HCT116 (cell line): ENCODE results near the gene SHISA4. TPM values are rescaled to one million over a fixed set of nuclear protein-coding genes. Genes with fewer than 3 reads are reported as not detected.

ENCODE experiments used
- ATAC-seq: fragments of 200-7000 bp; cut with Tn5 transposase; 2 replicates; pipeline ENCODE4 v1.9.1; 2020; ENCODE audit warnings: mild to moderate bottlenecking, moderate library complexity
- BruUV-seq: library from RNA; stranded (reverse); fragments of 400-500 nt; replicated peaks from 2 replicates; lab custom pipeline; 2021; lab: Mats Ljungman, UMichigan
- CTCF ChIA-PET: fragments of 300-600 bp; sonication (Branson Sonifier 250); formaldehyde crosslinking; loops from one replicate; lab custom pipeline; 2021; ENCODE audit warnings: antibody characterized with exemption; lab: Charles Lee
- POLR2A ChIA-PET: fragments of 300-600, 350-600 bp; sonication (Branson Sonifier 250); formaldehyde crosslinking; loops from one replicate; lab custom pipeline; 2021; ENCODE audit warnings: antibody characterized with exemption; lab: Charles Lee
- RAD21 ChIA-PET, 2 experiments: fragments of 300-600 bp; sonication (Branson Sonifier 250); formaldehyde crosslinking; loops; one replicate each; lab custom pipeline; 2023; ENCODE audit warnings: low total read pairs in 2 of 2; ENCODE audit not compliant: uncharacterized antibody in 2 of 2, unreplicated experiment in 2 of 2, low non-redundant PET in 1 of 2; lab: Charles Lee
- DNase-seq: peaks from one replicate; pipeline ENCODE4 v3.0.0-alpha.2; 2010; ENCODE audit warnings: low read depth, low spot score
- H2AFZ ChIP-seq: fragments of 200-600 bp; shearing (Covaris generic), sonication (generic); 2 replicates; pipeline ENCODE4 v1.6.1; 2017; ENCODE audit warnings: low read depth, mixed run types, mixed read lengths, antibody characterized with exemption, low read length; ENCODE audit not compliant: poor library complexity, severe bottlenecking
- H3K27ac ChIP-seq: 2 replicates; pipeline ENCODE4 v1.5.1; 2012; ENCODE audit warnings: low read depth, low read length
- H3K27me3 ChIP-seq: fragments of 200-600 bp; sonication (generic); 2 replicates; pipeline ENCODE4 v1.6.1; 2016; ENCODE audit warnings: mixed run types, low read length, mixed read lengths; ENCODE audit not compliant: insufficient read depth
- H3K36me3 ChIP-seq, 2 experiments: fragments of 200-500 bp in 1 of 2; fragments of 200-600 bp in 1 of 2; sonication (Bioruptor generic) in 1 of 2; sonication (generic) in 1 of 2; 2 replicates each; pipeline versions ENCODE4 v1.5.1 to v1.6.1; 2014 to 2016; ENCODE audit warnings: low read length in 2 of 2, inconsistent platforms in 1 of 2, mixed read lengths in 1 of 2, mixed run types in 1 of 2; ENCODE audit not compliant: insufficient read depth in 2 of 2, control insufficient read depth in 1 of 2
- H3K4me1 ChIP-seq, 2 experiments: fragments of 200-600 bp in 1 of 2; sonication (generic) in 1 of 2; 2 replicates each; pipeline versions ENCODE4 v1.5.1 to v1.6.1; 2012 to 2017; ENCODE audit warnings: low read length in 2 of 2, inconsistent platforms in 1 of 2, mild to moderate bottlenecking in 1 of 2, mixed read lengths in 1 of 2, mixed run types in 1 of 2, moderate library complexity in 1 of 2; ENCODE audit not compliant: insufficient read depth in 2 of 2, control insufficient read depth in 1 of 2
- H3K4me2 ChIP-seq: fragments of 200-600 bp; sonication (generic); 2 replicates; pipeline ENCODE4 v1.6.1; 2017; ENCODE audit warnings: mixed run types, low read length, mixed read lengths
- H3K4me3 ChIP-seq, 2 experiments: fragments of 200-600 bp in 1 of 2; sonication (generic) in 1 of 2; replicated peaks in 1 of 2; 2 replicates each; pipeline ENCODE4 v1.5.1; 2011 to 2016; ENCODE audit warnings: low read length in 2 of 2, control low read depth in 1 of 2, low read depth in 1 of 2, mild to moderate bottlenecking in 1 of 2, mixed read lengths in 1 of 2, mixed run types in 1 of 2
- H3K79me2 ChIP-seq: fragments of 200-600 bp; sonication (generic); 2 replicates; pipeline ENCODE4 v1.6.1; 2017; ENCODE audit warnings: mild to moderate bottlenecking, mixed run types, low read length, moderate library complexity, mixed read lengths; ENCODE audit not compliant: insufficient read depth
- H3K9ac ChIP-seq: fragments of 200-600 bp; sonication (generic); 2 replicates; pipeline ENCODE4 v1.6.1; 2016; ENCODE audit warnings: low read length, mixed read lengths
- H3K9me2 ChIP-seq: fragments of 200-600 bp; sonication (generic), shearing (Covaris generic); 2 replicates; pipeline ENCODE4 v1.6.1; 2017; ENCODE audit warnings: mixed run types, mild to moderate bottlenecking, moderate library complexity; ENCODE audit not compliant: insufficient read depth
- H3K9me3 ChIP-seq, 2 experiments: fragments of 200-500 bp in 1 of 2; fragments of 200-600 bp in 1 of 2; sonication (Bioruptor generic) in 1 of 2; sonication (generic) in 1 of 2; 2 replicates each; pipeline ENCODE4 v1.6.1; 2014 to 2017; ENCODE audit warnings: low read length in 2 of 2, mixed read lengths in 2 of 2, inconsistent platforms in 1 of 2, low read depth in 1 of 2, mild to moderate bottlenecking in 1 of 2, mixed run types in 1 of 2, moderate library complexity in 1 of 2; ENCODE audit not compliant: control insufficient read depth in 1 of 2, insufficient read depth in 1 of 2
- H4K20me1 ChIP-seq: fragments of 200-600 bp; sonication (generic), shearing (Covaris generic); 2 replicates; pipeline ENCODE4 v1.6.1; 2017; ENCODE audit warnings: mixed run types, mild to moderate bottlenecking, moderate library complexity; ENCODE audit not compliant: insufficient read depth
- CEBPB ChIP-seq: IDR thresholded peaks from 2 replicates; pipeline ENCODE4 v1.6.1; 2012; ENCODE audit warnings: low read depth
- ELF1 ChIP-seq: IDR thresholded peaks from 2 replicates; pipeline ENCODE4 v1.6.1; 2012; ENCODE audit warnings: low read depth, borderline replicate concordance
- EZH2phosphoT487 ChIP-seq: fragments of 200-600 bp; IDR thresholded peaks from 2 replicates; pipeline ENCODE4 v1.6.1; 2018; ENCODE audit warnings: antibody characterized with exemption, borderline replicate concordance
- FOSL1 ChIP-seq: IDR thresholded peaks from 2 replicates; pipeline ENCODE4 v1.6.1; 2012; ENCODE audit warnings: low read depth
- JUND ChIP-seq: IDR thresholded peaks from 2 replicates; pipeline ENCODE4 v1.6.1; 2012
- POLR2A ChIP-seq: IDR thresholded peaks from 2 replicates; pipeline ENCODE4 v1.7.0; 2011; ENCODE audit warnings: borderline replicate concordance; ENCODE audit not compliant: insufficient read depth, insufficient read length; ENCODE audit errors: extremely low read depth
- POLR2AphosphoS5 ChIP-seq: IDR thresholded peaks from 2 replicates; pipeline ENCODE4 v1.6.1; 2011; ENCODE audit warnings: mild to moderate bottlenecking, low read depth, low read length, moderate library complexity
- RAD21 ChIP-seq: IDR thresholded peaks from 2 replicates; pipeline ENCODE4 v1.6.1; 2012; ENCODE audit warnings: low read depth, mild to moderate bottlenecking
- REST ChIP-seq: IDR thresholded peaks from 2 replicates; pipeline ENCODE4 v1.6.1; 2012; ENCODE audit warnings: low read depth
- SIN3A ChIP-seq: IDR thresholded peaks from 2 replicates; pipeline ENCODE4 v1.6.1; 2012; ENCODE audit warnings: low read depth
- SRF ChIP-seq: IDR thresholded peaks from 2 replicates; pipeline ENCODE4 v1.6.1; 2012; ENCODE audit warnings: low read depth
- TCF7L2 ChIP-seq: IDR thresholded peaks from 2 replicates; pipeline ENCODE4 v1.7.0; 2011; ENCODE audit warnings: borderline replicate concordance, inconsistent platforms; ENCODE audit not compliant: insufficient read depth, insufficient read length; ENCODE audit errors: extremely low read depth
- YY1 ChIP-seq: IDR thresholded peaks from 2 replicates; pipeline ENCODE4 v1.6.1; 2011; ENCODE audit warnings: low read length, low read depth, moderate library complexity, mild to moderate bottlenecking; ENCODE audit not compliant: insufficient replicate concordance; ENCODE audit errors: extremely low read depth
- ZFX ChIP-seq: fragments of 450-650 bp; IDR thresholded peaks from 2 replicates; pipeline ENCODE4 v1.6.1; 2017
- ZNF274 ChIP-seq: fragments of 200-500 bp; sonication (Bioruptor generic); IDR thresholded peaks from 2 replicates; pipeline ENCODE4 v1.6.1; 2014; ENCODE audit warnings: mild to moderate bottlenecking, low read depth, low read length, inconsistent platforms
- intact Hi-C: fragments of 100-400 bp; cut with micrococcal nuclease; formaldehyde crosslinking; loops from 2 replicates; pipeline ENCODE4 v1.10.0; 2022
- total RNA-seq: library from RNA; stranded (reverse); gene quantifications from one replicate; pipeline ENCODE4 v1.2.1, GENCODE V29; 2021; ENCODE audit not compliant: unreplicated experiment
- TF ChIP-seq, protein P1 (sequence below): IDR thresholded peaks from 2 replicates; pipeline ENCODE4 v1.6.1; 2012
- TF ChIP-seq, protein P2 (sequence below): IDR thresholded peaks from 2 replicates; pipeline ENCODE4 v1.6.1; 2012
- TF ChIP-seq, protein P3 (sequence below), 3 experiments: fragments of 200-600 bp in 1 of 3; sonication (generic) in 1 of 3; IDR thresholded peaks in 2 of 3; conservative IDR thresholded peaks in 1 of 3; 2 replicates each; pipeline ENCODE4 v1.5.1; 2012 to 2017; ENCODE audit warnings: low read depth in 2 of 3, low read length in 2 of 3, antibody characterized with exemption in 1 of 3, borderline replicate concordance in 1 of 3, control low read depth in 1 of 3, mild to moderate bottlenecking in 1 of 3, mixed read lengths in 1 of 3, mixed run types in 1 of 3, moderate library complexity in 1 of 3; ENCODE audit not compliant: insufficient read depth in 1 of 3

The SHISA4 gene
- total RNA-seq, 1 experiment from 2014 or later = 15.2 TPM

DNA sequence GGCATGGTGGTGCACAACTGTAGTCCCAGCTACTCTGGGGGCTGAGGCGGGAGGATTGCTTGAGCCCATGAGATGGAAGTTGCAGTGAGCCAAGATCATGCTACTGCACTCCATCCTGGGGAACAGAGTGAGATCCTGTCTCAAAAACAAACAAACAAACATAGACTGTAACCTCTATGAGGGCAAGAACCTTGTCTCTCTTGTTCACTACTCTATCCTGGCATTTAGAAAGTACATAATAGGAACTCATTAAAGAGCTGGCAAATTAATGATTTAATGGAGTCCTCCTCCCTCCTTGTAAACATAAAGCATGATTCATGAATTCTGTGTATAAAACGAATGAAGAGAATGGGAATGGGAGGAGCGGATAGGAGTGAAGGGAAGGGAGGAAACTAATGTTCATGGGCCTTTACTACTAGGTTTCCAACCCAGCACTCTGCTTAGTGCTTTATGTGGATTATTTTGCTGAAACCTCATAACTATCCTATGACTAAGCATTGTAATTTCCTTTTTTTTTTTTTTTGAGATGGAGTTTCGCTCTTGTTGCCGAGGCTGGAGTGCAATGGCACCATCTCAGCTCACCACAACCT is 49.0 kb downstream of the SHISA4 start:
- DNase-seq = no peak
- no peak overlapping the region; the same call in 1 of the 2 replicates for H3K4me2 ChIP-seq
- intact Hi-C loops = no loop called here
- no peak for ATAC-seq
- no peak overlapping the region for H3K4me3 ChIP-seq
- no peaks in the 10 kb centered on the region for H3K9me3 ChIP-seq
- no peak overlapping the region for H3K9ac ChIP-seq
- no TSS peak for BruUV-seq
- no peaks in the 10 kb centered on the region for H4K20me1 ChIP-seq
- ChIA-PET RAD21 (no interaction called here), POLR2A (no interaction called here), CTCF (no interaction called here)
- H3K79me2 ChIP-seq = no peaks in the 10 kb centered on the region
- TF ChIP-seq, protein P1, sequence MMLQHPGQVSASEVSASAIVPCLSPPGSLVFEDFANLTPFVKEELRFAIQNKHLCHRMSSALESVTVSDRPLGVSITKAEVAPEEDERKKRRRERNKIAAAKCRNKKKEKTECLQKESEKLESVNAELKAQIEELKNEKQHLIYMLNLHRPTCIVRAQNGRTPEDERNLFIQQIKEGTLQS = no peak
- no peak for TF ChIP-seq ELF1
- TF ChIP-seq REST = no peak
- TF ChIP-seq CEBPB = no peak
- no peak for TF ChIP-seq ZFX
- TF ChIP-seq, protein P2, sequence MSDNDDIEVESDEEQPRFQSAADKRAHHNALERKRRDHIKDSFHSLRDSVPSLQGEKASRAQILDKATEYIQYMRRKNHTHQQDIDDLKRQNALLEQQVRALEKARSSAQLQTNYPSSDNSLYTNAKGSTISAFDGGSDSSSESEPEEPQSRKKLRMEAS = no peak
- TF ChIP-seq, protein P3, sequence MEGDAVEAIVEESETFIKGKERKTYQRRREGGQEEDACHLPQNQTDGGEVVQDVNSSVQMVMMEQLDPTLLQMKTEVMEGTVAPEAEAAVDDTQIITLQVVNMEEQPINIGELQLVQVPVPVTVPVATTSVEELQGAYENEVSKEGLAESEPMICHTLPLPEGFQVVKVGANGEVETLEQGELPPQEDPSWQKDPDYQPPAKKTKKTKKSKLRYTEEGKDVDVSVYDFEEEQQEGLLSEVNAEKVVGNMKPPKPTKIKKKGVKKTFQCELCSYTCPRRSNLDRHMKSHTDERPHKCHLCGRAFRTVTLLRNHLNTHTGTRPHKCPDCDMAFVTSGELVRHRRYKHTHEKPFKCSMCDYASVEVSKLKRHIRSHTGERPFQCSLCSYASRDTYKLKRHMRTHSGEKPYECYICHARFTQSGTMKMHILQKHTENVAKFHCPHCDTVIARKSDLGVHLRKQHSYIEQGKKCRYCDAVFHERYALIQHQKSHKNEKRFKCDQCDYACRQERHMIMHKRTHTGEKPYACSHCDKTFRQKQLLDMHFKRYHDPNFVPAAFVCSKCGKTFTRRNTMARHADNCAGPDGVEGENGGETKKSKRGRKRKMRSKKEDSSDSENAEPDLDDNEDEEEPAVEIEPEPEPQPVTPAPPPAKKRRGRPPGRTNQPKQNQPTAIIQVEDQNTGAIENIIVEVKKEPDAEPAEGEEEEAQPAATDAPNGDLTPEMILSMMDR (IDR thresholded peaks at IDR 0.05 in 2 of 3, conservative IDR thresholded peaks at IDR 0.05 in 1 of 3; ENCODE audit: borderline replicate concordance in 1 of 3, insufficient read depth in 1 of 3, low read depth in 2 of 3, low read length in 2 of 3) = no peak
- TF ChIP-seq SIN3A = no peak
- TF ChIP-seq JUND = no peak
- TF ChIP-seq SRF = no peak
- TF ChIP-seq FOSL1 = no peak
- TF ChIP-seq POLR2A = no peak
- TF ChIP-seq YY1 = no peak
- no peak for TF ChIP-seq RAD21
- no peak for TF ChIP-seq EZH2phosphoT487
- TF ChIP-seq TCF7L2 = no peak
- no peak for TF ChIP-seq ZNF274
- TF ChIP-seq POLR2AphosphoS5 = no peak
- H3K27ac ChIP-seq = no peak overlapping the region
- no peaks in the 10 kb centered on the region for H3K27me3 ChIP-seq
- peaks cover 9 to 20% of the 10 kb centered on the region in 2 experiments; a peak in 3 of 4 replicates for H3K4me1 ChIP-seq
- H2AFZ ChIP-seq = no peak overlapping the region
- H3K9me2 ChIP-seq = no peaks in the 10 kb centered on the region
- H3K36me3 ChIP-seq = no peaks in the 10 kb centered on the region
